Peyer's patch (tissue), 4 donors: ENCODE measurements around the gene DHRS2. TPM values are rescaled to one million over a fixed set of nuclear protein-coding genes. Genes with fewer than 3 reads are reported as not detected.

Source experiments
- DNase-seq, 3 donors: peaks; one replicate each; pipeline ENCODE4 v3.0.0-alpha.2; 2017 to 2019
- H3K27ac ChIP-seq, 4 donors: fragments of 200-600 bp; sonication (generic); one replicate each; pipeline ENCODE4 v1.5.1; 2016 to 2019
- H3K27me3 ChIP-seq, 2 donors: fragments of 200-600 bp; sonication (generic); one replicate each; pipeline ENCODE4 v1.5.1; 2019
- H3K36me3 ChIP-seq, 3 donors: fragments of 200-600 bp; sonication (generic); one replicate each; pipeline ENCODE4 v1.5.1; 2016 to 2019
- H3K4me1 ChIP-seq, 4 donors: fragments of 200-600 bp; sonication (generic); one replicate each; pipeline ENCODE4 v1.5.1; 2016 to 2019
- H3K4me3 ChIP-seq, 4 donors: fragments of 200-600 bp; sonication (generic); 1 replicate in 3 of 4; 2 replicates in 1 of 4; pipeline ENCODE4 v1.5.1; 2016 to 2019; ENCODE audit warnings: mild to moderate bottlenecking in 1 of 4
- H3K9me3 ChIP-seq, 4 donors: fragments of 200-600 bp; sonication (generic); one replicate each; pipeline ENCODE4 v1.5.1; 2016 to 2019; ENCODE audit warnings: mild to moderate bottlenecking in 1 of 4
- POLR2A ChIP-seq, 2 donors: fragments of 450-650 bp; IDR thresholded peaks; one replicate each; pipeline ENCODE4 v1.5.1; 2017; ENCODE audit warnings: antibody characterized with exemption in 2 of 2, mild to moderate bottlenecking in 2 of 2, moderate library complexity in 2 of 2
- total RNA-seq, 4 donors: library from RNA; depleted of rRNA; stranded (reverse); fragments of >200 nt; gene quantifications; one replicate each; pipeline ENCODE4 v1.1.0, GENCODE V29; 2016
- TF ChIP-seq, protein P1 (sequence below), 6 experiments: fragments of 450-650 bp in 4 of 6; fragments of 200-600 bp in 2 of 6; sonication (generic) in 1 of 6; IDR thresholded peaks; one replicate each; pipeline ENCODE4 v1.5.1; 2017 to 2019; ENCODE audit warnings: antibody characterized with exemption in 6 of 6, mild to moderate bottlenecking in 3 of 6, moderate library complexity in 1 of 6

DHRS2 gene
- total RNA-seq, 4 donors from 2014 or later: not detected

DNA sequence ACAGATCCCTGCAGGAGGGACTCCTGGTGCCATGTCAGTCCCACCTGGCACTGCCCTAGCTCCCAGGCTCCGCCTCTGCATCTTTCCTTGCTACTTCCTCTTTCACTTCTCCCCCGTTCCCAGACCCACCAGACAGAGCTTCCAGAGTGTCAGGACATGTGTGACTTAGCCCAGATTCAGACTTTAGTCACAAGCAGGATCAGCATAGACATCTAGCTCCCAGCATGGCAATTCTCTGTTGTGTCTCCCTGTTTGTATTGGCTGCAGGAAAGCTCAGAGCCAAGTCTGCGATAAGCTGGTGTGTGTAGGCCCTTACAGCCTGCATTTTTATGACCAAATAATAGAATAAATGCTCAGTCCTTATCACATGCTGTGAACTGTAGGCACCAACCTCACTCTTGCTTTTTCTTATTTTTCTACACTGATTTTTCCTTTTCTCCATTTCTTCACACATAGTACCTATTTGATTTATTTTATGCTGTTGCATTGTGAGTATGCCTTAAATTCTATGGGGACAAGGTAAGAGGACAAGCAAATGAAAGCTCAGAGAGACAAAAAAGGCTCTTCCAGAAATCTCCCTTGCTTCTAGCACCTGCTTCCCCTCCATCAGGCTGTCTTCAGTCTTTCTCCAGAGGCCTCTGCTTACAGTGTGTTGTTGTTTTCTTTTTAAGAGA lies 5.9 kb downstream of the DHRS2 start:
- Histone ChIP-seq H3K27me3 (no peaks in the 10 kb centered on the region), H3K36me3 (no peaks in the 10 kb centered on the region), H3K4me3 (no peak overlapping the region), H3K9me3 (no peaks in the 10 kb centered on the region), H3K4me1 (no peaks in the 10 kb centered on the region), H3K27ac (no peak overlapping the region)
- DNase-seq: no peak
- TF ChIP-seq, protein P1, sequence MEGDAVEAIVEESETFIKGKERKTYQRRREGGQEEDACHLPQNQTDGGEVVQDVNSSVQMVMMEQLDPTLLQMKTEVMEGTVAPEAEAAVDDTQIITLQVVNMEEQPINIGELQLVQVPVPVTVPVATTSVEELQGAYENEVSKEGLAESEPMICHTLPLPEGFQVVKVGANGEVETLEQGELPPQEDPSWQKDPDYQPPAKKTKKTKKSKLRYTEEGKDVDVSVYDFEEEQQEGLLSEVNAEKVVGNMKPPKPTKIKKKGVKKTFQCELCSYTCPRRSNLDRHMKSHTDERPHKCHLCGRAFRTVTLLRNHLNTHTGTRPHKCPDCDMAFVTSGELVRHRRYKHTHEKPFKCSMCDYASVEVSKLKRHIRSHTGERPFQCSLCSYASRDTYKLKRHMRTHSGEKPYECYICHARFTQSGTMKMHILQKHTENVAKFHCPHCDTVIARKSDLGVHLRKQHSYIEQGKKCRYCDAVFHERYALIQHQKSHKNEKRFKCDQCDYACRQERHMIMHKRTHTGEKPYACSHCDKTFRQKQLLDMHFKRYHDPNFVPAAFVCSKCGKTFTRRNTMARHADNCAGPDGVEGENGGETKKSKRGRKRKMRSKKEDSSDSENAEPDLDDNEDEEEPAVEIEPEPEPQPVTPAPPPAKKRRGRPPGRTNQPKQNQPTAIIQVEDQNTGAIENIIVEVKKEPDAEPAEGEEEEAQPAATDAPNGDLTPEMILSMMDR (IDR thresholded peaks at IDR 0.05): no peak
- no peak for TF ChIP-seq POLR2A (IDR thresholded peaks at IDR 0.05)

DNA sequence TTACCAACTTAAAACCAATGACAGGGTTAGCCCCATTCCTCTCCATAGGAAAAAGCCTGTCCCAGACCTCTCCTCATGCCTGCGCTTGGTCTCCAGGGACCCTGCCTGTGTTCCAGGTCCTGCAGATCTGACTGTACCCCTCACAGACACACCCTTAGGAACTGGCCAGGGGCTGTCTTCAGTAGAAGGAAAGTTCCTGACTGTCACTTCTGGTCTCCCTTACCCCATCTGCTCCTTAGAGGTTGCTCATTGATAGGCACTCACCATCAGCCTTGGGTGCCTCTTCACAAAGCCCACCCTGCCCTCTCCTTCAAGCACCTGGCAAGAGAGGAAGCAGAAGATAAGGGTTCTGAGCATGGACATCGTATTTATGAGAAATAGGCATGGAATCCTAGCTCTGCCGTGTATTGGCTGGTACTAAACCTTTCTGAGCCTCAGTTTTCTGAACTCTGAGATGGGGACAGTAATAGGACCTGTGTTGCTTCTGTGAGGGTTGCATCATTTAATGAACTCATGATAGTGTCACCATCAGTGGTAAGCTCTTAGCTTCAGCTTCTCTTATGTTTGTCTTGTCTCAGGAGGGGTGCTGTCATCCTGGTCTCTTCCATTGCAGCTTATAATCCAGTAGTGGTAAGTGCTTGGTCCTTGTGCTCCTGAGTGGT lies 7.5 kb downstream of the DHRS2 start:
- no peaks in the 10 kb centered on the region for H3K36me3 ChIP-seq
- H3K9me3 ChIP-seq: no peaks in the 10 kb centered on the region
- H3K27me3 ChIP-seq: no peaks in the 10 kb centered on the region
- no peak overlapping the region for H3K4me3 ChIP-seq
- no peak for DNase-seq
- no peak for TF ChIP-seq POLR2A (IDR thresholded peaks at IDR 0.05)
- no peaks in the 10 kb centered on the region for H3K4me1 ChIP-seq
- no peak overlapping the region for H3K27ac ChIP-seq

DNA sequence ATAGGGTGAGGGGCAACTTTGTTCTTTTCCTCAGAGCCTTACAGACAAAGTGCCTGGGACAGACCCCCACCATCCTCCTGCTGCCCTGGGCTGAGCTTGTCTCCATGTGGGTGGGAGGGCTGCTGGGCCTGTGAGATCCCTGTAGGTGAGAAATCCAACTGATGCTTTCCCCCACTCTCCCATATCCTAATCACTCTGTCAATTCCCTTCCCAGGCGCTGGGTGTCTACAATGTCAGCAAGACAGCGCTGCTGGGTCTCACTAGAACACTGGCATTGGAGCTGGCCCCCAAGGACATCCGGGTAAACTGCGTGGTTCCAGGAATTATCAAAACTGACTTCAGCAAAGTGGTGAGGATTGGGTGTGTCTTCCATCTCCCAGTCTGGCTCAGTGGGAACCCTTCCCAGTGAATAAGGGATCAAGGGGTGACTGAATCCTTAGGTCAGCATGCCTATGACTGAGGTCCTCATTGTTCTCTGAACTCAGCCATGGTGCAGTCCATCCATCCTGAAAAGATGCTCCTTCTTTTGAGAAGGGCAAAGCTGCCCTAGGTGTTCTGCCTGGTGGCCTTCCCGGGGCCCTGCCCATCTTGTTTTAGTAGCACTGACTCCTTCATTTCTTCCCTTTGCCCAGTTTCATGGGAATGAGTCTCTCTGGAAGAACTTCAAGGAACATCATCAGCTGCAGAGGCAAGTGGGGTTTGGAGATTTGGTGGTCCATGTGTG lies 8.2 kb downstream of the DHRS2 start:
- no peak overlapping the region for H3K4me3 ChIP-seq
- no peaks in the 10 kb centered on the region for H3K4me1 ChIP-seq
- H3K27me3 ChIP-seq: no peaks in the 10 kb centered on the region
- no peaks in the 10 kb centered on the region for H3K9me3 ChIP-seq
- H3K36me3 ChIP-seq: no peaks in the 10 kb centered on the region
- no peak for TF ChIP-seq POLR2A (IDR thresholded peaks at IDR 0.05)
- TF ChIP-seq, protein P1 (IDR thresholded peaks at IDR 0.05): no peak
- DNase-seq: no peak
- no peak overlapping the region for H3K27ac ChIP-seq

DNA sequence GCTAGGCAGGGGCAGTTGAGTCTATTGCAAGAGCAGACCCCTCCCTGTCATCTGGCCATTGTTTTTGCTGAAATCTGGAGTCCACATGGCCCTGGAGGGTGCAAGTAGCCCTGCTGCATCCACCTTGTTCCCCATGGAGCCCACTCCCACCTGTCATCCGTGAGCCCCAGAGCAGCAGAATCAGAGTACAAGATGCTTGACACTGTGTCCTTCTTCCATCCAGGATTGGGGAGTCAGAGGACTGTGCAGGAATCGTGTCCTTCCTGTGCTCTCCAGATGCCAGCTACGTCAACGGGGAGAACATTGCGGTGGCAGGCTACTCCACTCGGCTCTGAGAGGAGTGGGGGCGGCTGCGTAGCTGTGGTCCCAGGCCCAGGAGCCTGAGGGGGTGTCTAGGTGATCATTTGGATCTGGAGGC lies 8.8 kb downstream of the DHRS2 start:
- Histone ChIP-seq H3K36me3 (no peaks in the 10 kb centered on the region), H3K9me3 (no peaks in the 10 kb centered on the region), H3K4me1 (no peaks in the 10 kb centered on the region), H3K27ac (no peak overlapping the region), H3K27me3 (no peaks in the 10 kb centered on the region), H3K4me3 (no peak overlapping the region)
- TF ChIP-seq POLR2A (IDR thresholded peaks at IDR 0.05): no peak
- TF ChIP-seq, protein P1 (IDR thresholded peaks at IDR 0.05): no peak
- no peak for DNase-seq

DNA sequence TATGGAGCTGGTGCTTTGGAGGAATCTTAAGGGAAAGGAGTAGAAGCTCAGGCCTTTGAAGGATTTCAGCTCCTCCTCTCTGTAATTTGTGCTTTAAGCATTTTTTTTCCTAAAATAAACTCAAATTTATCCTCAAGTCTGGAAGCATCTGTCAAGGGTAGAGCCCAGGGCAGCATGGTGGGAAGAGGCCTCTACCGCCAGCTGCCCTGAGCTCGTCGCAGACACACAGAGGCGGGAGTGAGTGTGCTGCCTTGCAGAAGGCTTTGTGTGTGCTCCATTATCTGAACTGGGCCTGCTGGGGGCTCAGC lies 9.3 kb downstream of the DHRS2 start:
- no peaks in the 10 kb centered on the region for H3K9me3 ChIP-seq
- no peaks in the 10 kb centered on the region for H3K4me1 ChIP-seq
- H3K27me3 ChIP-seq: no peaks in the 10 kb centered on the region
- H3K36me3 ChIP-seq: no peaks in the 10 kb centered on the region
- no peak for TF ChIP-seq POLR2A (IDR thresholded peaks at IDR 0.05)
- TF ChIP-seq, protein P1 (IDR thresholded peaks at IDR 0.05): no peak
- no peak overlapping the region for H3K4me3 ChIP-seq
- no peak for DNase-seq
- H3K27ac ChIP-seq: no peak overlapping the region
